NCI-H146 (cell line): Measurements from ENCODE around the gene KDM2A.

ENCODE experiments used
- DNase-seq: peaks from one replicate; lab custom pipeline; 2025; lab: John Stamatoyannopoulos, UW

The KDM2A gene

DNA sequence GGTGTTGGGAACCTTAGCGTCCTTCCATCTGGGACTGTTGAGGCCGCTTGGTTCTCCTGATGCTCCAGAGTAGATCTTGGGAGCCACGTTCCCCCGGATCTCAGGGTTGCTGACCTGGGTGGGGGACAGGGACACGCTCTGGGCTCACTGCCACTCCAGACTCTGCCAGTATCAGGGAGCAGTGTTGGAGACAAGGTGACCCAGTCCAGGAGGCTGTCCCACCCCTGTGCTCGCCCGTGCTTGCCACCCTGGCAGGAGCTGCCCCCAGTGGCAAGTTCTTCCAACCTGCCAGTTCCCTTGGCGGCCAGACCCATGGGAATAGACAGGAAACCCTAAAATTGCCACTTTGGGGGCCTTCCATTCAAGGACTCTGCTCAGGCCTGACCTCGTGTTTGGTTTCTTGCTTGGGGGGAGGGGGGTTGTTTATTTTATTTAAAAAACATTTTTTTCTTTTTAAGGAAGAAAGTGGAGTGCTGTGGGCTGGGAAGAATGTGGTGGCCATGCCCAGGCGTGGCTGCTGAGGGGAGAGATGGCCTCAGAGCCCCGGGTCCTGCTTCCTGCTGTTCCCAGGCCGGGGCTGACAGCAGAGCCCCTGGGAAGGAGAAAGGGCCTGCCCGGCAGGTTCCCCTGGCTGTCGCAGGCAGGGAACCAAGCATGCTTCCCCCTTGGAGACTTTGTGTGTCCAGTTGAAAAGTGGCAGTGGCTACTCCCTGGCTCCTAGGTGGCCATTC lies 154.4 kb downstream of the KDM2A start:
- no peak for DNase-seq

DNA sequence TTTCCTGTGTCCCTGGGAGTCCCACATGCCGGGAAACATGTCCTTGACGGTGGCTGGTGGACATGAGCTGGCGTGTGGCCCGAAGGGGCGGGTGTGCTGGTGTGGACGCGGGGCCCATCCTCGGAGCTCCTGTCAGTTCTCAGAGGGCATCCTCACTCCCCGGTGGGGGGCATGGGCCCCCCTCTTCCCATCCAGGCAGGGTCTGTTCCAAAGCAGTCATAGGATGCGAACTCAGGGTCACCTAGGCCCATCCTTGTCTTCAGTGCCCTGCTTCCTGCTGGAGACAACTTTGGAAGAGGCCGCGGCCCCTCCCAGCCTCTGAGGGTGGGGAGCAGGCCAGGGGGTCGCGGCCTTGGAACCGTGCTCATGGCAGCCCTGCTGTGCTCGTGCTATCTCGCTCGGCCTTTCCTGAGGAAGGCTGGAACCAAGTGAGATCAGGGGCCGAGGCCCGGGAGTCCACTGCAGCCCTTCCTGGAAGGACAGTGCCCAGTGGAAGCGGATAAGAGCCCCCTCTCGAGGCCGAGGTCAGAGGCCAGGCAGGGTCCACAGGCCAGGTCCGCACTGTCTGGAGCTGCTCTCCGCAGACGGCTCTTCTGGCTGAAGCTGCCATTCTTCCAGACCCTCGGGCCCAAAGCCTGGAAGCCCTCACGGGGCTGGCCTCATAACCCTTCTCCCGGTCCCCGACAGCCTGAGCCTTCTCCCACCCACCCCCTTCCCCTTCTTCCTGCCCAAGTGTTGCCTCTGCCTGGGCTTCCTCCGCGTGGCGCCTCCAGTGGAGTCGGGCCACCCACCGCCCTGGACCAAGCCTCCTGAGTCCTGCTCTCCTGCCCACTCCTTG lies 155.9 kb downstream of the KDM2A start:
- no peak for DNase-seq

DNA sequence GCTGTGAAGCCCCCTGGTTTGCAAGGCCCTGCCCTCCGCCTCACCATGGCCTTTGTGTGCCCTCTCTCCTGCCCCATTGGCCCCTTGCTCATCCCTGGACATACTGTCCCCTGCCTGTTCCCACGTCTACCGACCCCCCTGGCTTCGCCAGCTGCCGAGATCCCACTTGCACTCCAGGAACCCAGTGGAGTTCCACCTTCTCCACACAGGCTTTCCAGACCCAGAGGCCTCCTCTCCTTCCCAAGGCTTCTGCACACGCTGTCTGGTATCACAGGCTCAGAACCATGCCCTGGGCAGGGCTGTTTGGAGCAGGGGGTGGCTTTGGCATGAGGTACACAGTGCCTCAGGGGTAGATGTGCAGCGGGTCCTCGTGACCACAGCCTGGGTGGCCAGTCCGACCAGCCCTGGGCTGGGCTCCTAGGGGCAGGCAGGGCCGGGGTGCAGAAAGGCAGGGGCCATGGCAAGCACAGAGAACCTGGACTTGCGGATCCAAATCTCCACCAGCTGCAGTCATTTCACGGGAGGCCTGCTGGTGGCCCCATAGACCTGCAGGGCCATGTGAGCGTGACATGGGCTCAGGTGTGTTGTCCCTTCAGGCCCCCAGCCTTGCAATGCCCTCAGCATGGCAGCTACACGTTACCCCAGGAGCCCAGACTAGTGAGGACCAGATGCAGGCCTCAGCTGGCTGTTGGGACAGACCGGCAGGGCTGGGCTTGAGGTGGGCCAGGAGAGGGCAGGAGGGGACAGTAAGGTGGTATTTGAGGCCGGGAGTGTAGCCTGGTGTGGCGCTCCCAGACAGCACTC lies 156.7 kb downstream of the KDM2A start:
- DNase-seq, result no peak

DNA sequence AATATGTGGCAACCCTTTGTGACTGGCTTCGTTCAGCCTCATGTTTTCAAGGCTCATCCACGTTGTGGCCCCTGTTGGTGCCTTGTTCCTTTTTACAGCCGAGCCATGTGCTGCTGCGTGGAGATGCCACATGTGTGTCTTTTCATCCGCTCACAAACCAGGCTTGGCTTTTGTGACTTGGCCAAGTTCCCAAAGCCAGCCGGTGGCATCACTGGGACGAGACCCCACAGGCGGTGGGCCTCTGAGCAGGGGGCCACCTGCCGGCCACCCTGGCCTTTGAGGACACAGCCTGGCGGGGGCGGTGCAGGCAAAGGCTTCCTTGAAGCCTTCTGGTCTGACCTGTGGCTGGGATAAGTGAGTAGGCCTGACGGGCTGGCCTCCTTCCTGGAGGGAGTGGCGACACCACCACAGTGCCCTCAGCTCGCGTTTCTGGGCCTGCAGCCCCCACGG lies 157.7 kb downstream of the KDM2A start:
- DNase-seq, result no peak

DNA sequence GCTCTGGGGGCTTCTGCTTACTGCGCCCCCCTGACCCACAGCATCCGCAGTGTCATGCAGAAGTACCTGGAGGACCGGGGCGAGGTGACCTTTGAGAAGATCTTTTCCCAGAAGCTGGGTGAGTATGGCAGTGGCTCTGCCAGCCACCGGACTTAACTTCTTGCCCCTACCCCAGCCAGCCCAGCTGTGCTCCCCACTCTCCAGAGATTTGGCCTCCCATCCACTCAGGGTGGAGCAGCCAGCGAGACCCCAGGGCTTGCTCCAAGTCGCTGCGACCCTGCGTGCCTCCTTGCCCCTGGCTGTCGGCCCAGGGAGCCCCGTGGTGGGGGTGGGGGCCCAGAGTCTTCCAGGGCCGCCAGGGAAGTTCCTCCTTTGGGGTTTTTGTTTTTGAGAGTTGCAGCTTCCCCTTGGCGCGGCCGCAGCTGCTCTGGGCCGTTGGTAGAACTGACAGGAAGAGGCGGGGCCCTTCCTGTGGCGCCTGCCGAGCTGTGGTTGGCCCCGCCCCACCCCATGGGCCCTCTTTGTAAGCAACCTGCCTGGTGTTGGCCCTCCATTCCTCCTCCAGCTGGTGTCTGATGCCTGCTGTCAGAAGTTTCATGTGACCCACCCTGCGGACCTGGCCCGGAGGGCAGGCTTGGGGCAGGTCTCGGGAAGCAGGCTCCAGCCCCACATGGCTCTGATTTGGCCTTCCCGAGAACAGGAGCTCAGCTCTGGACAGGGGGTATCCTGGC lies 158.3 kb downstream of the KDM2A start:
- peak; percentile 86 for DNase-seq

DNA sequence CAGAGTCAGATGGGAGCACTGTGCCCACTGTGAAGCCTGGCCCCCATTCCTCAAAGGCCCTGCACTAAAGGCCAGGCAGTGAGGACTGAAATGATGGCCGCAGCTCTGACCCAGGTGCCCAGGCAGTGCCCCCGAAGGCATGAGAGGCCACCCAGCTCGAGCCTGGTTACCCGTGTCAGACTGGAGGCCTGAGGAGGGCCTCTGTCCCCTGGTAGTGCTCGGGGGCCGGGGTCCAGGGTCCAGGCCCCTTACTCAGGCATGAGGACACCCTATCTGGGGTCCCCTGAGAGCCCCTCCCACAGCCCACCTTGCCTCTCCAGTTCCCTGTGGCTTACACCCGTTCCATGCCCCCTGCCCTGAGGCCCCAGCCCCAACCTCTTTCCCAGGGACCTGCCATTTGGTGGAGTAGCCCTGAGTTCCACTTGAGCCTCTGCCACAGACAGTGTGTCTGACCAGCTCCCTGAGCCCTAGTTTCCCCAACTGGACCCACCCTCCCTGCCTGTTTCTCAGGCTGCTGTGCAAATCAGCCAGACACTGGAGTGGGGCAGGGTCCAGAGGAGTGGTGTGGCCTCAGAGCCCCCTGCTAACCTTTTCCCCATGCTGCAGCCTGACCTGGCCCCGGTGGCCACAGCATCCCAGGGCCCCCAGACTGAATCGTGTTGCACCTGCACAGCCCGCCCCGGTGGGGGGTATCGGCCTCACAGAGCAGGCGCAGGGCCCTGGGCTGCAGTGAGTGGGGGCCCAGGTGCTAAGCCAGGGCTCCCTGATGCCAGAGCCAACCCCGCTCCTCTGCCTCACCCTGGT lies 159.3 kb downstream of the KDM2A start:
- no peak for DNase-seq

DNA sequence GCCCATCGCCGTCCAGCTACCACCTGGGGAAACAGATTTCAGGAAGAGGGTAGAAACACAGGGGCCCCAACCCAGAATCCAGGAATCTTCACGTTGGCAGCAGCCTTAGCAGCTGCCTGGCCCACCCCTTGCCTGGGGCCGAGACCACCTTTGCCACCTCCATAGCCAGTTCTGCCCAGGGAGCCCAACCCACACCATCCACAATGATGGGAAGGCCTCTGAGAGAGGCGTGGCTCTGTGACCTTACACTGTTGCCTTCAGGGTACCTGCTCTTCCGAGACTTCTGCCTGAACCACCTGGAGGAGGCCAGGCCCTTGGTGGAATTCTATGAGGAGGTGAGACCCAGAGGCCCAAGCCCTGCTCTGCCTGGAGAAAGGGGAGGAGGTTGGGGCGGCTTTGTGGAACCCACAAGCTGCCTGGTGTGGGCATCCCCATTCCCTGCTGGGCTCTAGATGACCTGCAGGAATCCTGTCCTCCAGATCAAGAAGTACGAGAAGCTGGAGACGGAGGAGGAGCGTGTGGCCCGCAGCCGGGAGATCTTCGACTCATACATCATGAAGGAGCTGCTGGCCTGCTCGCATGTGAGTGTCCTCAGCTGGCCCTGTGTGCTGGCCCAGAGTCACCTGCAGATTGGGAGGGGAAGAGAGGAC lies 160.0 kb downstream of the KDM2A start:
- no peak for DNase-seq

DNA sequence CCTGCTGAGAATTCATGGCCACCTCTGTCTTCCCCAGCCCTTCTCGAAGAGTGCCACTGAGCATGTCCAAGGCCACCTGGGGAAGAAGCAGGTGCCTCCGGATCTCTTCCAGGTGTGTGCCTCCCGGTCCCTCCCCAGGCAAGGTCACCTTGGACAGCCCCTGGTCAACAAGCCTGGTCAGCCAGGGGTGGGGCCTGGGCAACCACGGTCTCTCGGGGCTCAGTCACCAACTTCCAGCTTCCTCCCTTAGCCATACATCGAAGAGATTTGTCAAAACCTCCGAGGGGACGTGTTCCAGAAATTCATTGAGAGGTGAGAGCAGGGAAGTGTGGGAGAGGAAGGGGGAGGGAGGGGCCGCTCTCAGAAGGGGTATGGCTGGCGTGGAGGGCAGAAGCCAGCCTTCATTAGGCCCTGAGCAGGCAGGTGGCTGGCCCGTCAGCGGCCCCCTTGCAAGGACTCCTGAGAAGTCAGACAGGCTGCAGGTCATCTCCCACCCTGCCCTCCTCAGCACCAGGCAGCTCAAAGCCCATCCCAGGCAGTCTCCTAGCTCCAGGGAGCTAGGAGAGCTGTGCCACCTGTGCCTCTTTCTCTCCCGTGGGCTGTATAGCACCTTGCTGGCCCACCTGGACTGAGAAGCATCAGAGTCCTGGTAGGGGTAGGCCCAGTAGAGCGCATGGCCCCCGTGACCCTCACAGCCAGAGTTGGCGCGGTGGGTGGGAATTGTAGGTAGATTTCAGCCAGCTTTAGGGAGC lies 160.7 kb downstream of the KDM2A start:
- no peak for DNase-seq

DNA sequence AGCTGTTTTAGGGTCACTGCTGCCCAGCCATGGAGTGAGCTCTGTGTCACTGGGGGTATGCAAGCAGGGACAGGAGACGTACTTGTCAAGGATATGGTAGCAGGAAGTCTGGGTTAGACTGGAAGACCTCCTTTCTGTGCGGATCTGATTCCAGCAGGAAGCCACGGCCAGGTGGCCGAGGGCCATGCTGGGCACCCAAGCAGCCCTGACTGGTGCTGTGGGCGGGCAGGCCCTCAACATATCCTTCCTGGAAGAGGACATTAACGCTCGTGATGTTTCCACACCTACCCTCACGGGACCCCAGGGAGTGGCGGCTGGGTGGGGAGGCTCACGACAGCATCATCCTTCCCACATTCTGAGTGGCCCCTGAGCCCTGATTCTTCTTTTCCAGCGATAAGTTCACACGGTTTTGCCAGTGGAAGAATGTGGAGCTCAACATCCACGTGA lies 161.3 kb downstream of the KDM2A start:
- DNase-seq, result no peak

DNA sequence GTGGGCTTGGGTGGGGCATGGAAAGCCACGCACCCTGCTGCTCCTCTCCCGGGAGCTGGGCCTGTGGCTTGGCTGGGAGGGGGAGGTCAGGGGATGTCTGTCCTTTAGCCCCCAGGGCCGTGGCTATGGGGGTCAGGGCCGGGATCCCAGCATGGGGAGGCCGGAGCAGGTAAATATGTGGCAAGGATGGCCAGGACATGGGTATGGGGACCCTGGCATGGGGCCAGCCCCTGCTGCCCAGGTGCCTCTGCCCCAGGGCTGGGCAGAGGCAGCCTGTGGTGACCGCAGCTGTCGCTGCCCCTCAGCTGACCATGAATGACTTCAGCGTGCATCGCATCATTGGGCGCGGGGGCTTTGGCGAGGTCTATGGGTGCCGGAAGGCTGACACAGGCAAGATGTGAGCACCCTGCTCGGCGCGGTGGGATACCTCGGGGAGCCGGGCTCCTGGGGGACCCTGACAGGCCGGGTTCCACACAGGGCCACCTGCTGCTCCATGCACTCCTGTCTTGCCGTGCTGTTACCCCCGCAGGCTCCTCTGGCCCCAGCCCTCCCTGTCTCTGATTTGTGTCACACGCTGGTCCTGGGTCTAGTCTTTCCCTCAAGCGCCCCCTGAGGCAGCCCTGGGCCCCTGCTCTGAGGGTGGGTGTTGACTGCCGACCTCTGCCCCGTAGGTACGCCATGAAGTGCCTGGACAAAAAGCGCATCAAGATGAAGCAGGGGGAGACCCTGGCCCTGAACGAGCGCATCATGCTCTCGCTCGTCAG lies 161.9 kb downstream of the KDM2A start:
- DNase-seq, result no peak

DNA sequence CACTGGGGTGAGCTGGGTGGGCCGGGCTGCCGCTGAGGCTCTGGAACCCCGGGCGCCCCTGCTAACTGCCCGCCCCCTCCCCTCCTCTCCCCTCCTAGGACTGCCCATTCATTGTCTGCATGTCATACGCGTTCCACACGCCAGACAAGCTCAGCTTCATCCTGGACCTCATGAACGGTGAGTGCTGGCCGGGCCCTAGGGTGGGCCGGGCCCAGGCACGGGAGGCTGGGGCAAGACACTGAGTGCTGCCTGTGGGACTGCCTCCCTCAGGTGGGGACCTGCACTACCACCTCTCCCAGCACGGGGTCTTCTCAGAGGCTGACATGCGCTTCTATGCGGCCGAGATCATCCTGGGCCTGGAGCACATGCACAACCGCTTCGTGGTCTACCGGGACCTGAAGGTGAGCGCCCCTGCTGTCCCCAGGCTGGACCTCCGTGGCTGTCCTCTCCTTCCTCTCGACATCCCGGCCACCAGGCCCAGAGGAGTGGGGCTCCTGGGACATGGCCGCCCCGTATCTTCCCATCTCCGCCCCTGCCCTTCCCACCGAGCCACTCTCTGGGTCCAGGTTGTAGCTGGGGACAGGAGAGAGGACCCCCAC lies 162.6 kb downstream of the KDM2A start:
- no peak for DNase-seq

DNA sequence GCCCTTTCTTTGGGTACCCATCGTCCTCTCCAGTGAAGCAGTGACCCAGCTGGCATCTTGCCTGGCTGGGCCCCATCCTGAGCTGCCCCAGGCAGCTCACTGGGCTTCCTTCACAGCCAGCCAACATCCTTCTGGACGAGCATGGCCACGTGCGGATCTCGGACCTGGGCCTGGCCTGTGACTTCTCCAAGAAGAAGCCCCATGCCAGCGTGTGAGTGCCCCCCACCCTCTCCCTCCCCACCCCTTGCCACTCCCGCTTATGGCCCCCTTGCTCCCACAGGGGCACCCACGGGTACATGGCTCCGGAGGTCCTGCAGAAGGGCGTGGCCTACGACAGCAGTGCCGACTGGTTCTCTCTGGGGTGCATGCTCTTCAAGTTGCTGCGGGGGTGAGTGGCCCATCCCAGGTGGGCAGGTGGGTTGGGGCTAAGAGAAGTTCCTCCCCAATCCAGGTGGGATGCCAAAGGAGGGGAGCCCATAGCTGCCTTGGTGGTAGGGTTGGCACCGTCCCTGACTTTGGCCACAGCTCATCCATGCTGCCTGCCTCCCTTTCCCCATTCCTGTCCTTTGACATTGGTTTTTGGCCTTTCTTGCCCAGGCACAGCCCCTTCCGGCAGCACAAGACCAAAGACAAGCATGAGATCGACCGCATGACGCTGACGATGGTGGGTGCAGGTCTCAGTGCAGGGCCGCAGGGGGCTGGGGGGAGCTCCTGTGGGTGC lies 163.3 kb downstream of the KDM2A start:
- DNase-seq, result no peak

DNA sequence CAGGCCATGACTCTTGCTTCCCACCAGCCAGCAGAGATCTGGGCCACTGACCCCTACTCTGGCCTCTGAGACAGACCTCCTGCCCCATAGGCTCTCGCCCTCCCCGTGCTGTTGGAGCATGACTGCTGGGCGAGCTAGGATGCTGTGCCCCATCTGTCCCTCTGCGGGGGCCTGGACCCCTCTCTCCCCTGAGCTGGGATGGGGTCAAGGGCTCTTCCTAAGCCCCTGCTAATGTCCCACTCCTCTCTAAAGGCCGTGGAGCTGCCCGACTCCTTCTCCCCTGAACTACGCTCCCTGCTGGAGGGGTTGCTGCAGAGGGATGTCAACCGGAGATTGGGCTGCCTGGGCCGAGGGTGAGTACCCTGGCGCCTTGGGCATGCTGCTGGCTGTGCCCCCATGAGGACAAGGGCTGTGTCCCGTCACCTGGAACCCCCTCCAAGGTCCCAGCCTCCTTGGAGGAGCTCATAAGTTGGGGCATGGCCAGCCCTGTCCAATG lies 163.9 kb downstream of the KDM2A start:
- DNase-seq, result no peak

DNA sequence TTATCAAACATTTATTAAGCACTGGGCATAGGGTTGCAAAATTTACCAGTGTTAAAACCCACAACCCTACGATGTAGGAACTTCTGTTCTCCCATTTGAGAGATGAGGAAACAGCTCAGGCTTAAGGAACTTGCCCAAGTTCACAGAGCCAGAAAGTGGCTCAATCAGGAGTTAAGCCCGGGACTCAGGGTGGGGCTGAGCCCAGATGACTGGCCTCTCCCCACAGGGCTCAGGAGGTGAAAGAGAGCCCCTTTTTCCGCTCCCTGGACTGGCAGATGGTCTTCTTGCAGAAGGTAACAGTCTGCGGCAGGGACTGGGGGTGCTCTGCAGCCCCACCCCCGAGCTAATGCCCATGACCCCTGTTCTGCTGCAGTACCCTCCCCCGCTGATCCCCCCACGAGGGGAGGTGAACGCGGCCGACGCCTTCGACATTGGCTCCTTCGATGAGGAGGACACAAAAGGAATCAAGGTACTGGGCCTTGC lies 164.5 kb downstream of the KDM2A start:
- no peak for DNase-seq

DNA sequence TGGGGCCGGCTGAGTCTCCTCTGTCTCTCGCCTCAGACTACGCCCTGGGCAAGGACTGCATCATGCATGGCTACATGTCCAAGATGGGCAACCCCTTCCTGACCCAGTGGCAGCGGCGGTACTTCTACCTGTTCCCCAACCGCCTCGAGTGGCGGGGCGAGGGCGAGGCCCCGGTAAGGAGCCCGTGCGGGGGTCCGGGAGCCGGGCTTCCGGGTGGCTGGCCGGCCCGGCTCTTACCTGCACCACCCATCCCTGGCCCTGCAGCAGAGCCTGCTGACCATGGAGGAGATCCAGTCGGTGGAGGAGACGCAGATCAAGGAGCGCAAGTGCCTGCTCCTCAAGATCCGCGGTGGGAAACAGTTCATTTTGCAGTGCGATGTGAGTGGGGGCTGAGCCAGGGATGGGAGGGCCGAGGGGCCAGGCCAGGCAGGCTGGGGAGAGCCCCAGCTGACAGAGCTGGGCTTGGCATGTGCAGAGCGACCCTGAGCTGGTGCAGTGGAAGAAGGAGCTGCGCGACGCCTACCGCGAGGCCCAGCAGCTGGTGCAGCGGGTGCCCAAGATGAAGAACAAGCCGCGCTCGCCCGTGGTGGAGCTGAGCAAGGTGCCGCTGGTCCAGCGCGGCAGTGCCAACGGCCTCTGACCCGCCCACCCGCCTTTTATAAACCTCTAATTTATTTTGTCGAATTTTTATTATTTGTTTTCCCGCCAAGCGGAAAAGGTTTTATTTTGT lies 165.9 kb downstream of the KDM2A start:
- no peak for DNase-seq

DNA sequence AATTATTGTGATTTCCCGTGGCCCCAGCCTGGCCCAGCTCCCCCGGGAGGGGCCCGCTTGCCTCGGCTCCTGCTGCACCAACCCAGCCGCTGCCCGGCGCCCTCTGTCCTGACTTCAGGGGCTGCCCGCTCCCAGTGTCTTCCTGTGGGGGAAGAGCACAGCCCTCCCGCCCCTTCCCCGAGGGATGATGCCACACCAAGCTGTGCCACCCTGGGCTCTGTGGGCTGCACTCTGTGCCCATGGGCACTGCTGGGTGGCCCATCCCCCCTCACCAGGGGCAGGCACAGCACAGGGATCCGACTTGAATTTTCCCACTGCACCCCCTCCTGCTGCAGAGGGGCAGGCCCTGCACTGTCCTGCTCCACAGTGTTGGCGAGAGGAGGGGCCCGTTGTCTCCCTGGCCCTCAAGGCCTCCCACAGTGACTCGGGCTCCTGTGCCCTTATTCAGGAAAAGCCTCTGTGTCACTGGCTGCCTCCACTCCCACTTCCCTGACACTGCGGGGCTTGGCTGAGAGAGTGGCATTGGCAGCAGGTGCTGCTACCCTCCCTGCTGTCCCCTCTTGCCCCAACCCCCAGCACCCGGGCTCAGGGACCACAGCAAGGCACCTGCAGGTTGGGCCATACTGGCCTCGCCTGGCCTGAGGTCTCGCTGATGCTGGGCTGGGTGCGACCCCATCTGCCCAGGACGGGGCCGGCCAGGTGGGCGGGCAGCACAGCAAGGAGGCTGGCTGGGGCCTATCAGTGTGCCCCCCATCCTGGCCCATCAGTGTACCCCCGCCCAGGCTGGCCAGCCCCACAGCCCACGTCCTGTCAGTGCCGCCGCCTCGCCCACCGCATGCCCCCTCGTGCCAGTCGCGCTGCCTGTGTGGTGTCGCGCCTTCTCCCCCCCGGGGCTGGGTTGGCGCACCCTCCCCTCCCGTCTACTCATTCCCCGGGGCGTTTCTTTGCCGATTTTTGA lies 166.8 kb downstream of the KDM2A start:
- no peak for DNase-seq
